ENCODE data around the gene RHOT2.

RHOT2 gene

GRCh38 chr16:648781-649589, 18.9 kb upstream of the RHOT2 start, which contains the start of gene WDR90:
Gene WDR90 (plus strand): TSS chr16:649365. CDS start chr16:649417, 52 bp downstream.
- Histone ChIP-seq H3K36me3 (ENCODE audit: insufficient read depth, low read length) (no peaks in the 10 kb centered on the region), H3K9me3 (ENCODE audit: control insufficient read depth, insufficient read depth, low read length) (no peaks in the 10 kb centered on the region), H3K4me1 (ENCODE audit: insufficient read depth, low read length) (no peaks in the 10 kb centered on the region), H3K9ac (ENCODE audit: low read depth, low read length) (no peak within 1 kb of the TSS)

GRCh38 chr16:649631-650030, 18.3 kb upstream of the RHOT2 start:
- H3K9me3 ChIP-seq (ENCODE audit: control insufficient read depth, insufficient read depth, low read length) = no peaks in the 10 kb centered on the region
- H3K9ac ChIP-seq (ENCODE audit: low read depth, low read length) = no peak overlapping the region
- H3K36me3 ChIP-seq (ENCODE audit: insufficient read depth, low read length) = no peaks in the 10 kb centered on the region
- no peaks in the 10 kb centered on the region for H3K4me1 ChIP-seq (ENCODE audit: insufficient read depth, low read length)

GRCh38 chr16:651844-652243, 16.1 kb upstream of the RHOT2 start:
- Histone ChIP-seq H3K9me3 (ENCODE audit: control insufficient read depth, insufficient read depth, low read length) (no peaks in the 10 kb centered on the region), H3K9ac (ENCODE audit: low read depth, low read length) (no peak overlapping the region), H3K36me3 (ENCODE audit: insufficient read depth, low read length) (no peaks in the 10 kb centered on the region), H3K4me1 (ENCODE audit: insufficient read depth, low read length) (no peaks in the 10 kb centered on the region)

GRCh38 chr16:652454-653305, 15.3 kb upstream of the RHOT2 start:
- no peak overlapping the region for H3K9ac ChIP-seq (ENCODE audit: low read depth, low read length)
- H3K36me3 ChIP-seq (ENCODE audit: insufficient read depth, low read length) = no peaks in the 10 kb centered on the region
- H3K4me1 ChIP-seq (ENCODE audit: insufficient read depth, low read length) = no peaks in the 10 kb centered on the region
- H3K9me3 ChIP-seq (ENCODE audit: control insufficient read depth, insufficient read depth, low read length) = no peaks in the 10 kb centered on the region

- Histone ChIP-seq H3K9ac (ENCODE audit: low read depth, low read length) (no peak overlapping the region), H3K4me1 (ENCODE audit: insufficient read depth, low read length) (no peaks in the 10 kb centered on the region), H3K9me3 (ENCODE audit: control insufficient read depth, insufficient read depth, low read length) (no peaks in the 10 kb centered on the region), H3K36me3 (ENCODE audit: insufficient read depth, low read length) (no peaks in the 10 kb centered on the region)
Observed at GRCh38 chr16:654034-654433, 13.9 kb upstream of the RHOT2 start.

- H3K36me3 ChIP-seq (ENCODE audit: insufficient read depth, low read length) = no peaks in the 10 kb centered on the region
- no peaks in the 10 kb centered on the region; the same call in 1 of the 2 replicates for H3K4me1 ChIP-seq (ENCODE audit: insufficient read depth, low read length)
- no peaks in the 10 kb centered on the region for H3K9me3 ChIP-seq (ENCODE audit: control insufficient read depth, insufficient read depth, low read length)
- H3K9ac ChIP-seq (ENCODE audit: low read depth, low read length) = no peak overlapping the region
Observed at GRCh38 chr16:657487-657886, 10.4 kb upstream of the RHOT2 start.

- H3K4me1 ChIP-seq (ENCODE audit: insufficient read depth, low read length) = no peaks in the 10 kb centered on the region; the same call in 1 of the 2 replicates
- no peaks in the 10 kb centered on the region for H3K9me3 ChIP-seq (ENCODE audit: control insufficient read depth, insufficient read depth, low read length)
- no peak overlapping the region for H3K9ac ChIP-seq (ENCODE audit: low read depth, low read length)
- H3K36me3 ChIP-seq (ENCODE audit: insufficient read depth, low read length) = no peaks in the 10 kb centered on the region
Observed at GRCh38 chr16:658679-659571, 9.0 kb upstream of the RHOT2 start.

GRCh38 chr16:659618-660017, 8.3 kb upstream of the RHOT2 start:
- Histone ChIP-seq H3K4me1 (ENCODE audit: insufficient read depth, low read length) (no peaks in the 10 kb centered on the region; the same call in 1 of the 2 replicates), H3K9ac (ENCODE audit: low read depth, low read length) (no peak overlapping the region), H3K9me3 (ENCODE audit: control insufficient read depth, insufficient read depth, low read length) (no peaks in the 10 kb centered on the region), H3K36me3 (ENCODE audit: insufficient read depth, low read length) (no peaks in the 10 kb centered on the region)

GRCh38 chr16:660132-660458, 7.8 kb upstream of the RHOT2 start:
- H3K9ac ChIP-seq (ENCODE audit: low read depth, low read length) = peak overlapping the region; percentile 51
- H3K36me3 ChIP-seq (ENCODE audit: insufficient read depth, low read length) = no peaks in the 10 kb centered on the region

GRCh38 chr16:660459-661183, 7.3 kb upstream of the RHOT2 start:
- Histone ChIP-seq H3K9me3 (ENCODE audit: control insufficient read depth, insufficient read depth, low read length) (no peaks in the 10 kb centered on the region), H3K9ac (ENCODE audit: low read depth, low read length) (peak overlapping the region; percentile 51), H3K36me3 (ENCODE audit: insufficient read depth, low read length) (no peaks in the 10 kb centered on the region), H3K4me1 (ENCODE audit: insufficient read depth, low read length) (no peaks in the 10 kb centered on the region; the same call in 1 of the 2 replicates)

More at GRCh38 chr16:660132-660458, 7.8 kb upstream of the RHOT2 start:
- Histone ChIP-seq H3K4me1 (ENCODE audit: insufficient read depth, low read length) (no peaks in the 10 kb centered on the region; the same call in 1 of the 2 replicates), H3K9me3 (ENCODE audit: control insufficient read depth, insufficient read depth, low read length) (no peaks in the 10 kb centered on the region)

GRCh38 chr16:661184-661821, 6.6 kb upstream of the RHOT2 start:
- H3K4me1 ChIP-seq (ENCODE audit: insufficient read depth, low read length) = no peaks in the 10 kb centered on the region; the same call in 1 of the 2 replicates
- no peak overlapping the region for H3K9ac ChIP-seq (ENCODE audit: low read depth, low read length)
- no peaks in the 10 kb centered on the region for H3K36me3 ChIP-seq (ENCODE audit: insufficient read depth, low read length)
- H3K9me3 ChIP-seq (ENCODE audit: control insufficient read depth, insufficient read depth, low read length) = no peaks in the 10 kb centered on the region

- Histone ChIP-seq H3K4me1 (ENCODE audit: insufficient read depth, low read length) (no peaks in the 10 kb centered on the region; the same call in 1 of the 2 replicates), H3K9ac (ENCODE audit: low read depth, low read length) (no peak overlapping the region)
Observed at GRCh38 chr16:662095-662494, 5.8 kb upstream of the RHOT2 start.

GRCh38 chr16:662597-662996, 5.3 kb upstream of the RHOT2 start:
- no peaks in the 10 kb centered on the region for H3K9me3 ChIP-seq (ENCODE audit: control insufficient read depth, insufficient read depth, low read length)
- H3K9ac ChIP-seq (ENCODE audit: low read depth, low read length) = no peak overlapping the region
- H3K4me1 ChIP-seq (ENCODE audit: insufficient read depth, low read length) = peaks cover 3% of the 10 kb centered on the region; the same call in 1 of the 2 replicates
- H3K36me3 ChIP-seq (ENCODE audit: insufficient read depth, low read length) = no peaks in the 10 kb centered on the region

More at GRCh38 chr16:662095-662494, 5.8 kb upstream of the RHOT2 start:
- H3K36me3 ChIP-seq (ENCODE audit: insufficient read depth, low read length) = no peaks in the 10 kb centered on the region
- no peaks in the 10 kb centered on the region for H3K9me3 ChIP-seq (ENCODE audit: control insufficient read depth, insufficient read depth, low read length)

All from ES-I3 (cell line).